SIG-M5 treated with dmso at 0.1 percent for 504 hours (cell line): ENCODE results near the gene KCNAB1.
"Not testable (repeated sequence)": the region's sequence is repeated elsewhere in the genome, so short reads cannot be mapped to it uniquely, and the experiment has no call there.

Experiments used
- DNase-seq: peaks from one replicate; lab custom pipeline; 2025; ENCODE audit not compliant: unreplicated experiment; lab: John Stamatoyannopoulos, UW

The KCNAB1 gene

DNA sequence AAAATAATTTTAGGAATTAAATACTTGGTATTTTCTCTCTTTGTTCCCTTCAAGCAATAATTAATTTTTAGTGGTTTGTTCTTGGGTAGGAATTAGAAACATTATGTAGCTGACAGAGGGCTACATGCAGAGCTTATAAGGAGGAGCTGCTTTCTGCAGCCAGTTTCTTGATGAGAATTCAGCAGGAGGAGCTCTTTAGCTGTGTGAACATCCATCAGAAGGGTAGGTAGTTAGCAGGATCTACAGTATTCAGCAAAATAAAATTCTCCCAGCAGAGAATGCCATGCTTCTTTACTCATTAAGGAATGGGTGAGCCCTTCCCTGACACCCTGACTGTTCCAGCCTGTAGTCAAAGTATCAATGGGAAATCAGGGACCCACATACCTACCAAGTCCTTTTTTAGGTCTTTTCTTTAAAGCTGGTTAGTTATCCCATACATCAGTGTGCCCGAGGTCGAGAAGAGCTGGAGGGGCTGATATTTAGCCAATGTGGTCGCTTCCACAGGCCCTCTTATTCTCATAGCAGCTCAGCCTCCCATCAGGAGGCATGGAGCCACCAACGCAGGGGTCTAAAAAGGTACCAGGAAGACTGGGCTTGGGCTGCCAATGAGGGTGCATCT lies 54.0 kb downstream of the KCNAB1 start:
- peak; percentile 22 for DNase-seq

GRCh38 chr3:156175570-156175969 lies 55.2 kb downstream of the KCNAB1 start:
- DNase-seq, result no peak

DNA sequence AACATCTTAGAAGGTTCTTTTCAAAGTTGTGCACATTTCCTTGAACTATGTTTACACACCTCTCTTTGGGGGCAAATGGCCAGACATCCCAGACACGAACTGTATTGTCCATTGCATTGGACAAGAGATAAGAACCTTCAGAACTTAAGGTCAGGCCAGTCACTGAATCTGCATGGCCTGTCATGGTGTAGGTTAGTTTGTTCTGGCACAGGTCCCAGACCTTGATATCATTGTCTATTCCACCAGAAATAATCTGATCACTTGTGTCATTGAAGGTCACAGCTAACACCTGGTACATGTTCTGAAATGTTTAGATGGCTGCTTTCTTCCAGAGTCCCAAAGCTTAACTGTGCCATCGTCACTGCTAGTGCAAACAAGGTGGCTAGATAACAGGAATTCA lies 55.7 kb downstream of the KCNAB1 start:
- no peak for DNase-seq

DNA sequence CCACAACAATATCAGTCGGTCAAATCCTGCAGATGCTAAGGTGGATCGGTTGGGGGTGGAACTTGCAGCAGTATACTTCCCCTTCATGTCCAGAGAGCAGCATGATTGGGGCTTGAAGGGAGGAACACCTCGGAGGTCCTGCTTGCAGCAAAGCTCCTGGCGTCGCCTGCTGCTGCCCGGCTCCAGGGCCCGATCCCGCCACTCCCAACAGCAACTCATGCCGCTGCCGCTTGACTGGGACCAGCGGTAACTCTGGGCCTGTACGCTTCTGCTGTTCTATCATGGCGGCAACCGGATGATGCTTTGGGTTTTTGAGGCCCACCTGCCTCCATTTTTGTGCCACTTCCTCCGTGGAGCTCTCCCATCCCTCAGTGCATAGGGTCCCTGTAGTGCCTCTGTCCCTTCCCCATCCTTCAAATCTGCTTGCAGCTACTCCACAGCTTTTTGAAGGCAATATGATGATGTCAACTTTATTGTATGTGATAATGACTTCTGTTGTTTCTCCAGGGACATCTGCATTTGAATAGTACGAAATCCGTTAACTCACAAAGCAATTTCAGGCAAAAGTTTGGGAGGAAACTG lies 56.3 kb downstream of the KCNAB1 start:
- no peak for DNase-seq

DNA sequence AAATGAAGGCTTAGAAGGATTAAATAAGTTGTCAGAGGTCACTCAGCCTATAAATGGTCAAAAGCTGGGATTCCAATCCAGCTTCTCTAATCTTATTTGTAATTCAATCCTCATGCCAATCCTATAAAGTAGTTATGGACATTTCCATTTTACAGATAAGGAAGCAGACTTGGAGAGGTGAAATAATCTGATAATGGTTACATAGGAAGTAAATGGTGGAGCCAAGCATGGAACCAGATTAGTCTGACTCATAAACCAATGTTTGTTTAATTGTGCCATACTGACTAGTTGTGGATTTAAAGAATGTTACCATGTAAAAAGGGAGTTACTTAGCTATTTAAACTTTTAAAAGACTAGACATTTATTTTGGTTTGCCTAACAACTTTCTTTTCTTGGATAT lies 59.7 kb downstream of the KCNAB1 start:
- DNase-seq, result no peak

GRCh38 chr3:156181509-156181908 lies 61.1 kb downstream of the KCNAB1 start:
- DNase-seq, result no peak

GRCh38 chr3:156183396-156183795 lies 63.0 kb downstream of the KCNAB1 start:
- DNase-seq, result no peak

DNA sequence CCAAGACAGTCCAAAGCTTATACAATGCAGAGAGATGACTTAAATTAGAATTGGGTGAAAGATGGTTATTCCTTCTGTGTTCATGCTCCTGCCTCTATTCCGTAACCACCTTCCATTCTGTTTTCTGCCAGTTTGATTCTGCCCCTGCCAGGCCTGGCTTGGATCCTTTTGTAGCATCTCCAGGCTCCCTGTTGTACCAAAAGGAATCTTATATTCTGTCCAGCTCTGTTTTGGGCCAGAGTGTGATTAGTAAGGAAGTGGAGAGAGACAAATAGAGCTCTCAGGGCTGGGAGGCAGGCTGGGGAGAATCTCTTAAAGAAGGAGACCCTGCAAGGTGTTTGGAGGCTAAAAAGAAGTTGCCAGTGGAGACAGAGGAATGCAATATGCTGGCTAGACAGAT lies 63.8 kb downstream of the KCNAB1 start:
- no peak for DNase-seq

DNA sequence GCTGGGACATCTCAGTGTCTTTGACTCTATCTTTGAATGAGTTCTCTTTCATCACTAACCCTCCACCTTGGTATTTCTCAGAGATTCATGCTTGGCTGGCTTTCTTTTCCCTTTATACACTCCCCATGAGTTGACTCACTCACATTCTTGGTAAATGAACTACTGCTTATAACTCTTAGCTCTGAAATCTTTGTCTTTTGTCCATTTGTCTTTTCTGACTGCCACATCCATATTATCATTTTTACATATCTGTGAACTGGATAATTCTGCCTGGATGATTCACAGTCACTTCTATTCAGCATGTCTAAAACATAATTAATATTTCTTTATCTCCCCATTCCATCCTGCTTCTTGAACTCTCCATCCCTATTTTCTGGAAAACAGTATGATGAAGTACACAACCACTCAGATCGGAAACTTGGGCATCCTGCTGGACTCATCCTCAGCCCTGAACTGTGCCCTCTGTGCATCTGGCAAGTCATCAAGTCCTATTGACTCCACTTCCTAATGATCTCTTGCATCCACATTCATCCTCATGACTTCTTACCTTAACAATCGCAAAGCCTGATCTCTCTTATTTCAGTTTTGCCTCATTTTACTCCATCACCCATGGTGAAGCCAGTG lies 66.9 kb downstream of the KCNAB1 start:
- no peak for DNase-seq

DNA sequence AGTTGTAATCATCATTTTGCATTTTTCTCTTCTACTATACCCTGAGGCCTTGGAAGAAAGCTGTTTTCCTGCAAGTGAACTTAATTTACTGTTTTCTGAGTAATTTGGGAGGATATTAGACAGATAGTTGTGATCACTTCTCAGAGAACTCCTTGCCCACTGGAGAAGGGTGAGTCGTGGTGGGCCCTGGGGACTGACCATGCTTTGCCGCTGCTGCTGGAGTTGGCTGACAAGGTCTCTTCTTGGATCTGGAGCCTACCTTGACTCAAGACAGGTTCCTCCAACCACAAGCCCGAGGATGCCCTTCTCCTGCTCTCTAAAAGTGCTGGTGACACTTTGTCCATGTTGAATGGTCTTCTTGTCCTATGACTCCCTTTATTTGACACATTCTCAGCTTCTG lies 68.4 kb downstream of the KCNAB1 start:
- DNase-seq, result no peak

- DNase-seq, result no peak
Measured at GRCh38 chr3:156189927-156190326, 69.5 kb downstream of the KCNAB1 start.

DNA sequence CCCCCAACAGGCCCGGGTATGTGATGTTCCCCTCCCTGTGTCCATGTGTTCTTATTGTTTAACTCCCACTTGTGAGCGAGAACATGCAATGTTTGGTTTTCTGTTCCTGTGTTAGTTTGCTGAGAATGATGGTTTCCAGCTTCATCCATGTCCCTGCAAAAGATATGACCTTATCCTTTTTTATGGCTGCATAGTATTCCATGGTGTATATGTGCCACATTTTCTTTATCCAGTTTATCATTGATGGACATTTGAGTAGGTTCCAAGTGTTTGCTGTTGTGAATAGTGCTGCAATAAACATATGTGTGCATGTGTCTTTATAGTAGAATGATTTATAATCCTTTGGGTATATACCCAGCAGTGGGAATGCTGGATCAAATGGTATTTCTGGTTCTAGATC lies 74.6 kb downstream of the KCNAB1 start:
- not testable (repeated sequence) for DNase-seq

GRCh38 chr3:156197152-156197551 lies 76.8 kb downstream of the KCNAB1 start:
- DNase-seq, result not testable (repeated sequence)

DNA sequence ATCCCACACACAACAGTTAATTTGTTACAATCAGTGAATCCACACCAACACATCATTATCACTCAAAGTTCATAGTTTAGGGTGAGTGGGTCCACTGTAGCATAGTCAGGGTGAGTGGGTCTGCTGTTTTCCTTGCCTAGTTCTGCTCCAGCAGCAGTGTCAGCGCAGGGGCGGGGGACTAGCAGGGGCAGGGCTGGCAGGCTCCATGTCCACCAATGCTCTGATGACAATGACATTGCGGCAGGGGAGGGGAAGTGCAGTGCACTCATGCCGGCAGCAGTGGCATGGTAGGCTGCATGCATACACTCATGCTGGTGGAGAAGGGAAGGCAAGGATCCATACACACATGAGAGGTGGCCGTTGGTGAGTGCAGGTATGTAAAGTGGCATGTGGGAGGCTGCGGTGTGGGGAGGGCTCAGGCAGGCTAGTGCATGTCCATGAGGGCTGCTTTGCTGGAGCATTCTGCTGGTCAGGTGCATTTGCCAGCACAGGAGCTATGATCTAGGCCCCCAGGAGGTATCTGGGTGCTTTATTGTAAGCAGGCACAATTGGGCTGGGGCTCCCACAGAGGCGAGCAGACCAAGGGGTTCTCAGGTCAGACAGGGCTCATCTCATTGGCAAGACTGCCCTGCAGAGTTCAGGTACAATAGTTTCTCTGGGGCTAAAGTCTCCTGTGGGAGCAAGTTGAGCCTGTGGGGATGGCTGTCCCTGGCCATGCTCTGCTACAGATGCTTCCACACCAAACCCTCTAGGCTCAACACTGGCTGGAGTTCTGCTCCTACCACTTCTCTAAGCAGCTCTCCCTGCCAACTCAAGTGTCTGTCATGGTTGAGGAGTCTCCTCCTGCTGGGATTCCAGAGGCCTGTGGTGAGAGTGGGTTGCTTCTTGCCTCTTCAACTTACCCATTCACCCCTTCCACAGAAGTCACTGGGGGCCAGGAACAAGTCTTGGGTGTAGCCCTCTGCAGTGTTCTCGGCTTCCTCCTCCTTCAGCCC lies 81.3 kb downstream of the KCNAB1 start:
- no peak for DNase-seq

DNA sequence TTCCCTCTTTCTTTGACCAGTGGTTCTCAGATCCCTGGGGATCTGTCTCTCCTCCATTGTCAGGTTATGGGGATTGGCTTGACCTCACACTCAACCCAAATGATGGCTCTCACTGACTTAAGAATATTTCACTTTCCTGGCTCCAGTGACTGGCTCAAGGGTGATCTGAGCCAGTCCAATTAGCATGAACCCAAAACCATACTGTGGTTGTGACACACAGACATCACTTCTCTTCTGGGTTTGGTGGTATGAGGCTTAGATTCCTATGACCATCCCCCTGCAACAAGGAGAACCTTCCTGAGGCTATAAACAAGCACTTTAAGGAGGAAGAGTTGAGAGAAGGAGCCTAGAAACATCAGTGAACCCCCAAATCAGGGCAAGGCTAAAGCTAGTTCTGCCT lies 85.8 kb downstream of the KCNAB1 start:
- no peak for DNase-seq

DNA sequence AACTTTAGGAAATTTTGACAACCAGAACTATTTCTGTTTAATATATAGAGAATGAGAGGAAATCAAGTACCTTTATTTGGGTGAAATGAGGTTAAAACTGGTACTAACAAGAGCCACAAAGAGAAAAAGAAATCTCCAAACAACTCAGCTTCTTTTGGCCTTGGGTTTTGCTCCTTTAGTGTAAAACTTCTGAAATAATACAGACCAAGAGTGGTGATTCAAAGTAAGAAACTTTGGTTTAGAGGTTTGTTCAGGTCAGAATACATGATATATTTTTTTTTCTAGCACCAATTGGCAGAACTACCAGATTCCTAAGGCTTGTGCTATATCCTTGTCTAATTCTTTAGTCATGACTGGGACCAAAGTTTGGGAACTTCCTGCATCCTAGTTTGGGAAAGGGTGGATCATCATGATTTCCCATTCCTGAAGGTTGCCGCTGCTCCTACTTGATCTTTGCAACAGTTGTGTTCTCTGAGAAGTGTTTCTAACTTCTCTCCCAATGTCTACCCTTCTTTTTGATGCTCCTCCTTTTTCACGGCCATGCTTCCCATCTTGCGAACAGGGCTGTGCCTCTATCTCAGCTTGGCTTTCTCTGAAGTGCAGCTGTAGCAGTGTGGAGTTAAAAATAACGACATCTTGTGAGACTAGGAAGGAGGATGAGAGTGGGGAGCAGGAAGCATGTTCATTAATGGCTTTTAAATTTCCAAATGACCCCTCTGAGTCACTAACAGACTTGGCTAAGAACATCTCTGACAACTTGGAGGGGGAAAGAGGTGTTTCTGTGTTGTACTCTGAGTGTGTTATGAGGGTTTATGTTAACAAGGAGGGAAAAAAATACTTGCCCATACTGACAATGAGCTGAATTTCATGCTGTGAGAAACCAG lies 87.7 kb downstream of the KCNAB1 start:
- DNase-seq, result no peak

DNA sequence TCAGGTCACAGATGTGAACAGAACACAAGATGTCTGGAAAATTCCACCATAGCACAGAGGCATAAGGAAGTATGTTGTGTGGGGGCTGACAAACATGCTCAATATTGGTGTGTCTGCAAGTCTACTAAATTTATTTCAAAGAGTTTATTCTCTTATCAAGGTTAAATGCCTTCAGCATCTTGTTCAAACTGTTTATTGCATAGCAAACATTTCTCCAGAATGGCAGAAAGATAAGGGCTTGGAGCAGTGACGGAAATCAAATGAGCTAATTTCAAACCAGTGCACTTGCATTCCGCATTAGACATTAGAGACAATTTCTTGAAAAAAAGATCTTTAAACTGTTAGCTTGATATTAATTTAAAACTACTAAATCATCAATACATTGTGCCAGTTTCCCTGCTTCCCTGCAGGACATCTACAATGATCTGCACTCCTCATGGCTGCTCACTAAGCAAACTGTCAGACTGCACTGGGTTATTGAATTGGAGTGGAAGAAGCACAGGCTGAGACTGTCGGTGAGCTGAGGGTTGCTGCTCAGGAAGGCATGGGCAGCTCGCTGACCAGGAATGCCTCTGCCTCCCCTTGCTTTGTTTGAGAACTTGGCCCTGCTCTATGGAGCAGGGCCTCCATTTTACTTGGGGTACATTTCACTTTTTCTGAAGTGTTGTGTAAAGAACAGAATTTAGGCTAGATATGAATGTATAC lies 89.4 kb downstream of the KCNAB1 start:
- no peak for DNase-seq

- no peak for DNase-seq
Measured at GRCh38 chr3:156211583-156211982, 91.2 kb downstream of the KCNAB1 start.

GRCh38 chr3:156214676-156215075 lies 94.3 kb downstream of the KCNAB1 start:
- no peak for DNase-seq

DNA sequence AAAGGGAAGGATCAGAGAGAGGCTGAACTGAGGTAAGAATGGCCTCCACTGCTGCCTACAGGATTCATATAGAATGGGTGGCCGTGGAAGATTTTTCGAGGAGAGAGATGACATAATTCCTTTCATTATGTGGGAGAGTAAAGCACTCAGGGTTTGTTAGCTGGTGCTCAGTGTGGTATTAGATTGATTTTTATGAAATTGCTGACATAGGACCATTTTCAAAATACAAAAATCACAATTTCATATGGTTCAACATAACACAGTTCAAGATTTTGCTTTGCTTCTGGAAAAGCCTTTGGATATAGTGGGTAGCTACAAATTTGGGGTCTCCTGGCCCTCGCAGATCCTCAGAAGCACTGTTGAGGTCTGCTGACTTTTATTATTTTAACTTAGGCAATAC lies 95.4 kb downstream of the KCNAB1 start:
- no peak for DNase-seq
